Measurements from ENCODE around the gene ATP6V1B1. TPM values are rescaled to one million over a fixed set of nuclear protein-coding genes. Genes with fewer than 3 reads are reported as not detected.

ATP6V1B1 gene
- total RNA-seq, 1 donor from 2014 or later, result 6.3 TPM

DNA sequence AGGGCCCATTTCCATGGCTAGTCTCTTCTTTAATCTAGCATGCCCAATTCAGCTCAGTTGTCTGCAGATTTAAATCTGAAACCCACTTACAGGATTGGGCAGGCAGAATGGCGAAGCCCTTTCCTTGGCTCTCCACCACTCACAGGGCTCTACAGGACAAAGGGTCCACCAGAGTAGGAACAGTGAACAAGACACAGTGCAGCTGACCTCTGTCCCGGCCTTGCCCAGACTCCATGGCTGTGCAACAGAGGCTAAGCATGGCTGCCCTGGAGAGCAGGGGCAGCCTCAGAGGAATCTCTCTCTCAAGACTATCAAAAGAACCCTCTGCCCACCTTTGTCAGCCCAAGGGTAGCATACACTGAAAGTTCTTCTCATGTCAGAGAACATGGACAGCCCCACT is 9.7 kb upstream of the ATP6V1B1 start:
- H3K4me1 Mint-ChIP-seq (ENCODE audit: unreplicated experiment), result peaks cover 12% of the 10 kb centered on the region
- DNase-seq (ENCODE audit: extremely low spot score, unreplicated experiment), result peak; percentile 39
- peaks cover 21% of the 10 kb centered on the region for H3K27me3 Mint-ChIP-seq
- H3K9me3 Mint-ChIP-seq, result no peaks in the 10 kb centered on the region
- TF ChIP-seq, protein P1, sequence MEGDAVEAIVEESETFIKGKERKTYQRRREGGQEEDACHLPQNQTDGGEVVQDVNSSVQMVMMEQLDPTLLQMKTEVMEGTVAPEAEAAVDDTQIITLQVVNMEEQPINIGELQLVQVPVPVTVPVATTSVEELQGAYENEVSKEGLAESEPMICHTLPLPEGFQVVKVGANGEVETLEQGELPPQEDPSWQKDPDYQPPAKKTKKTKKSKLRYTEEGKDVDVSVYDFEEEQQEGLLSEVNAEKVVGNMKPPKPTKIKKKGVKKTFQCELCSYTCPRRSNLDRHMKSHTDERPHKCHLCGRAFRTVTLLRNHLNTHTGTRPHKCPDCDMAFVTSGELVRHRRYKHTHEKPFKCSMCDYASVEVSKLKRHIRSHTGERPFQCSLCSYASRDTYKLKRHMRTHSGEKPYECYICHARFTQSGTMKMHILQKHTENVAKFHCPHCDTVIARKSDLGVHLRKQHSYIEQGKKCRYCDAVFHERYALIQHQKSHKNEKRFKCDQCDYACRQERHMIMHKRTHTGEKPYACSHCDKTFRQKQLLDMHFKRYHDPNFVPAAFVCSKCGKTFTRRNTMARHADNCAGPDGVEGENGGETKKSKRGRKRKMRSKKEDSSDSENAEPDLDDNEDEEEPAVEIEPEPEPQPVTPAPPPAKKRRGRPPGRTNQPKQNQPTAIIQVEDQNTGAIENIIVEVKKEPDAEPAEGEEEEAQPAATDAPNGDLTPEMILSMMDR (conservative IDR thresholded peaks at IDR 0.05), result no peak
- H3K4me3 Mint-ChIP-seq, result no peak overlapping the region
- H3K36me3 Mint-ChIP-seq, result peaks cover 6% of the 10 kb centered on the region
- no peak overlapping the region for H3K27ac Mint-ChIP-seq

DNA sequence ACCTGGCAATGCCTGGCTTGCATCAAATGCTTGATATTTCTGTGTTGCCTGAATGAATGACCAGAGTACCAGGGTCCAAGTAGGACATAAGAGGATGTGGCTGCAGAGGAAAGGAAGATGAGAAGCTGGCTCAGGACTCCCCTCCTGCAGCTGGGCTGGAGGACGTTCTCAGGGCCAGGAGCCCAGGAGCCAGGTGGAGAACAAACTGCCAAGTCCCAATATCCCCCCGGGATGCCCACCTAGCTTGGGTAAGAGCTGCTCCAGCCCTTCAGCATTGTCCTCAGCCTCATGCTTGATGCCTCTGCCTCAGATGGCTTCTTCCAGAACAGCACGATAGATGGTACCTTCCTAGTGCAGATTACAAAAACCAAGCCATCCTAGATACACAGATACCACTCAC is 8.6 kb upstream of the ATP6V1B1 start:
- peaks cover 1% of the 10 kb centered on the region for H3K4me1 Mint-ChIP-seq (ENCODE audit: unreplicated experiment)
- no peak overlapping the region for H3K27ac Mint-ChIP-seq
- no peak overlapping the region for H3K4me3 Mint-ChIP-seq
- H3K36me3 Mint-ChIP-seq, result peaks cover 6% of the 10 kb centered on the region
- TF ChIP-seq, protein P1 (conservative IDR thresholded peaks at IDR 0.05), result no peak
- peaks cover 24% of the 10 kb centered on the region for H3K27me3 Mint-ChIP-seq
- peak; percentile 52 for DNase-seq (ENCODE audit: extremely low spot score, unreplicated experiment)
- no peaks in the 10 kb centered on the region for H3K9me3 Mint-ChIP-seq

DNA sequence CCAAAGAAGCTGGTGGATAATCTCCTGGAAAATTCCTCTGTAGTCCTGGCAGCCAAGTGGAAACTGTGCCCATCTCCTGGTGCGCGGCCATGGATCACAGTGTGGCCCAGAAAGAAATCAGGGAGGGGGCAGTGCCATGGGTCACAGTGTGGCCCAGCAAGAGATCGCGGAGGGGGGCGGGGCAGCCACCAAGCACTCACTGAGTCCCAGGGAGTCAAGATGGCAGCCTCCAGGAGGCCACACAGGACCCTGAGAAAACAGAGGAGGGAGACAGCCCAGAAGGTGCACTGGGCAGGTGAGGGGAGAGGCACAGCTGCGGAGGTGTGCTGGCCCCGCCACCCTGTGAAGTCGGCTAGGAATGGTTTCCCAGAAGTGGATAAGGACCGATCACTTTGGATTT is 8.1 kb upstream of the ATP6V1B1 start:
- H3K27ac Mint-ChIP-seq, result no peak overlapping the region
- no peak overlapping the region for H3K4me3 Mint-ChIP-seq
- peaks cover 6% of the 10 kb centered on the region for H3K36me3 Mint-ChIP-seq
- peak; percentile 53 for DNase-seq (ENCODE audit: extremely low spot score, unreplicated experiment)
- no peaks in the 10 kb centered on the region for H3K4me1 Mint-ChIP-seq (ENCODE audit: unreplicated experiment)
- peaks cover 24% of the 10 kb centered on the region for H3K27me3 Mint-ChIP-seq
- no peaks in the 10 kb centered on the region for H3K9me3 Mint-ChIP-seq
- TF ChIP-seq, protein P1 (conservative IDR thresholded peaks at IDR 0.05), result no peak

DNA sequence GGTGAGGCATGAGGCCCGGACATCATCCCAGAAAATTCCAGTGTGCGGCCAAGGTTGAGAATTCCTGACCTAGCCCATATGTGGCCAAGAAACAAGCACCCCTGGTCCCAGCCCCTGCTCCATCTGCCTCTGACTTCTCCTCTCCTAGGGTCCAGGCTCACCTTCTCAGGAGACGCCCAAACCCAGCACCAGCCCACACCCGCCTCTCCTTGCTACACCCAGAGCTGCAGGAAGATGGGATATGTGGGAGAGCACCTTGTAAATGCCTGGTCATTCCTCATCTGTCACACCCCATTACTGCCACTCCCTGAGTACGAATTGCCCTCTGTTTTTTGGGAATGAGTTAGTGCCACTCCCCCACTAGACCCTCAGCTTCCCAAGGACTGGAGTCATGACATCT is 7.3 kb upstream of the ATP6V1B1 start:
- Mint-ChIP-seq H3K36me3 (peaks cover 6% of the 10 kb centered on the region), H3K9me3 (no peaks in the 10 kb centered on the region), H3K27me3 (peaks cover 23% of the 10 kb centered on the region), H3K4me1 (ENCODE audit: unreplicated experiment) (no peaks in the 10 kb centered on the region), H3K4me3 (no peak overlapping the region), H3K27ac (no peak overlapping the region)
- DNase-seq (ENCODE audit: extremely low spot score, unreplicated experiment), result peak; percentile 45
- TF ChIP-seq, protein P1 (conservative IDR thresholded peaks at IDR 0.05), result no peak

DNA sequence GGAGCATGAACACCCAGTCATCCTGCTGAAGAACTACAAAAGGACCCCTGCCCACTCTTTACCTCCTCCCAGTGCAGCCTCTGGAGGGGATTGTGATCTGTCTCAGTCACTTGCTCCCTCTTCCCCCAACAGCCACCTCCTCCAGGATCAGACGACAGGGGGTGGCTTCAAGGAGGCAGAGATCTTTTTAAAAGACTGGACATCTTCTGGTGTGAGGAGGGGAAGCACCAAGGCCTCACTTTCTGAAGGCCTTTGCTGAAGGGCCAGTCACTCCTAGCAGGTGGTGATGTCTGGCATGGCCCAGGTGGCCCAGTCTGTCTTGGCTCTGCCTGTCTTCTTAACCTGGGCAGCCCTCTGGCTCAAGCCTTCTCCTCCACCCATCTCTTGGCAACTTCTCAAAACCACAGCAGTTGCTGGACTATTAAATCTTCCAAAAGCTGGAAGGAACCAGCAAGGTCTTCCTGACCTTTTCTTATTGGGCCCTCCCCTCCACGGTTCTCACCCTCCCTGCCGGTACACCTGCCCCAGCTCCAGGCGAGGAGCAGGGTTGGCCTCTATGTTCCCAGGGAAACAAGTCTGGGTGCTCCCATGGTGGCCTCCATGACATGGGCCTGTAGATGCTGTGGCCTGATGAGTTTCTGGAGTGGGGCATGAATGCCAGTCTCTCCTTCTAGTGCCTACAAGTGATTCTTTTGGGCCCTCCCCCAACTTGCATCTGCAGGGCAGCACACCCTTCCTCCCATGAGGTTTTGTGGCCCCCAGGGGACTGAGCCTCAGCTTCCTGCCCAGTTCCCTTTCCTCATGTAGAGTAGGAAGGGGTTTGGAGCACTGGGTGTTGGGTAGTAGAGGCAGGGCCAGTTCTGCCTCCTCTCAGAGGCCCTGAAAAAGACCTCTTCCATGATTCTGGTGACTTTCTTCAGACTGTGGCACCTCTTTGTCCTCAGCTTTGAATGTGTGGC is 5.0 kb upstream of the ATP6V1B1 start:
- peak; percentile 29 for DNase-seq (ENCODE audit: extremely low spot score, unreplicated experiment)
- Mint-ChIP-seq H3K27ac (no peak overlapping the region), H3K36me3 (no peaks in the 10 kb centered on the region), H3K27me3 (peaks cover 19% of the 10 kb centered on the region), H3K4me3 (no peak overlapping the region), H3K9me3 (no peaks in the 10 kb centered on the region), H3K4me1 (ENCODE audit: unreplicated experiment) (peaks cover 8% of the 10 kb centered on the region)
- TF ChIP-seq, protein P1 (conservative IDR thresholded peaks at IDR 0.05), result no peak
